Colonic mucosa (tissue), 4 donors: Measurements from ENCODE around the gene DTYMK. TPM values are rescaled to one million over a fixed set of nuclear protein-coding genes. Genes with fewer than 3 reads are reported as not detected.

ENCODE experiments used
- DNase-seq: peaks from one replicate; pipeline ENCODE4 v3.0.0-alpha.2; 2020
- H3K27ac ChIP-seq: fragments of 200-600 bp; one replicate; pipeline ENCODE4 v1.8.0; 2021
- H3K27me3 ChIP-seq: fragments of 200-600 bp; one replicate; pipeline ENCODE4 v1.8.0; 2021
- H3K36me3 ChIP-seq: fragments of 200-600 bp; one replicate; pipeline ENCODE4 v1.8.0; 2021
- H3K4me1 ChIP-seq: fragments of 200-600 bp; one replicate; pipeline ENCODE4 v1.8.0; 2021; ENCODE audit warnings: mild to moderate bottlenecking
- H3K4me3 ChIP-seq: fragments of 200-600 bp; one replicate; pipeline ENCODE4 v1.8.0; 2021
- H3K9ac ChIP-seq, 2 donors: one replicate each; pipeline ENCODE4 v1.7.0; 2013; ENCODE audit warnings: control low read depth in 2 of 2, low read depth in 2 of 2, low read length in 2 of 2
- H3K9me3 ChIP-seq: fragments of 200-600 bp; one replicate; pipeline ENCODE4 v1.8.0; 2021
- intact Hi-C: fragments of 100-400 bp; cut with DNase I; formaldehyde crosslinking; loops from one replicate; pipeline ENCODE4 v1.14.1; 2022
- total RNA-seq, 2 donors: library from RNA; stranded (reverse); fragmentation: NEBNext Ultra II Directional in 1 of 2; extraction: Animal tissue kit (Norgen Biotek cat#: 25700) in 1 of 2; gene quantifications; one replicate each; pipeline ENCODE4 v1.2.1, GENCODE V29; 2021
- TF ChIP-seq, protein P1 (sequence below): fragments of 200-600 bp; IDR thresholded peaks from one replicate; pipeline ENCODE4 v1.8.0; 2022; ENCODE audit warnings: antibody characterized with exemption, mild to moderate bottlenecking
- donor health status: healthy.
- donor health status: DM: no; HTN: no; CAD: no.
- donor health status: DM: no; HTN: no; CAD: no.

The DTYMK gene
- total RNA-seq, 2 donors from 2014 or later = 22.6 to 106 TPM

DNA sequence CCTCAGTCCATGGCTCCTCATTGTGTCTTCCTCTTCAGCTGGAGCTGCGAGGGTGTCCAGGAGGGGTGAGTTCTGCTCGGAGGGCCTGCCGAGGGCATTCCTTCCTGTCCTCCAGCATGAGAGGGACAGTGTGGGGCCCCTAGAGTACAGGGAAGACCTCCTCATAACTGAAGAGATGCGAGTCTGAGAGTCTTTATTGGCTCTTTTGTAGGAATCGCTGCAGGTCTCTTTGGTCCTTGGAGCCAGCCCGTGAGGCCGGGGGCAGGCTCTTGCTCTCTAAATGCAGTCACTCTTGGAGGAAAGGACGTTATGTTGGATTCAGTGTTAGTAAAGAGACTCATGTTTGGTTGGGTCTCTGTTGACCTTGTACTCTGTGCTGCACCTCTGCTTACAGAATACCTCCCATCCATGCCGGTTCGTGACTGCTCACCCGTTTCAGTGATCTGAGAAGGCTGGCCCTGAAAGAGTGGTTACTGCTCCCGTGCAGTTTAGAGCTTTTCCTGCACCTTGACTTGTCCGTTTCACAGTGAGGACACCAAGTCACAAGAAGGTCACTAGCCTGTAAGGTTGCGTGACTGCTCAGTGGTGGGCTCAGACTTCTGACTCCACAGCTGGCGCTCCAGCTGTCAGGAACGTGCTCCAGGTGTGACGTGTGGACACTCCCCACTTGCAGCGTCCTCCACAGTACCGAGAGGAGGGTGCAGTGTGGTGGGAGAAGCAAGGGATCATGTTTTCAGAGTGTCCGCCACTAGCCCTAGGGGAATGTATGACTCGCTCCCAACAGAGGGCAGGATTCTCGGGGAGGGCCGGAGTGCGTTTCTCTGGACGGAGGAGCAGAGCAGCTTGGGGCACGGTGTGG lies 41.3 kb downstream of the DTYMK start:
- no peaks in the 10 kb centered on the region for H3K27me3 ChIP-seq
- TF ChIP-seq, protein P1, sequence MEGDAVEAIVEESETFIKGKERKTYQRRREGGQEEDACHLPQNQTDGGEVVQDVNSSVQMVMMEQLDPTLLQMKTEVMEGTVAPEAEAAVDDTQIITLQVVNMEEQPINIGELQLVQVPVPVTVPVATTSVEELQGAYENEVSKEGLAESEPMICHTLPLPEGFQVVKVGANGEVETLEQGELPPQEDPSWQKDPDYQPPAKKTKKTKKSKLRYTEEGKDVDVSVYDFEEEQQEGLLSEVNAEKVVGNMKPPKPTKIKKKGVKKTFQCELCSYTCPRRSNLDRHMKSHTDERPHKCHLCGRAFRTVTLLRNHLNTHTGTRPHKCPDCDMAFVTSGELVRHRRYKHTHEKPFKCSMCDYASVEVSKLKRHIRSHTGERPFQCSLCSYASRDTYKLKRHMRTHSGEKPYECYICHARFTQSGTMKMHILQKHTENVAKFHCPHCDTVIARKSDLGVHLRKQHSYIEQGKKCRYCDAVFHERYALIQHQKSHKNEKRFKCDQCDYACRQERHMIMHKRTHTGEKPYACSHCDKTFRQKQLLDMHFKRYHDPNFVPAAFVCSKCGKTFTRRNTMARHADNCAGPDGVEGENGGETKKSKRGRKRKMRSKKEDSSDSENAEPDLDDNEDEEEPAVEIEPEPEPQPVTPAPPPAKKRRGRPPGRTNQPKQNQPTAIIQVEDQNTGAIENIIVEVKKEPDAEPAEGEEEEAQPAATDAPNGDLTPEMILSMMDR = no peak
- H3K36me3 ChIP-seq = no peaks in the 10 kb centered on the region
- intact Hi-C loops = no loop called here
- H3K4me3 ChIP-seq = no peak overlapping the region
- H3K4me1 ChIP-seq = no peaks in the 10 kb centered on the region
- no peaks in the 10 kb centered on the region for H3K9me3 ChIP-seq
- H3K27ac ChIP-seq = no peak overlapping the region
- no peak for DNase-seq
- H3K9ac ChIP-seq = no peak overlapping the region

DNA sequence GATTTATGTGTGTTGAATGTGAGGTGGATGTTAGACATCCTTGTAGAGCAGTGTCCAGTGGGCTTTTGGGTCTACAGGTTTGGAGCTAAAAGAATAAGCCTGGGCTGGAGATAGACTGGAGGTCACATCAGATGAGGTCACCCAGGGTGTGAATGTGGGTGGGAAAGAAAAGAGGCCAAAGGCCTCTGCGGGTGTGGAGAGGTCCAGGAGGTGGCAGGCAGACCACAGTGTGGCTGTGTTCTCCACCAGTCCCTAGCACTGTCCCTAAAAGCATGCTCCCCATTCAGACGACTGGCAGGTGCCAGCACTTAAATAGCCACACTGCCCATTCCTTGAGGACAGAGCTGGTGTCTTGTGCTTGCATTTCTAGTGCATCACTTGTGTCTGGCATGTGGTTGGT lies 45.0 kb downstream of the DTYMK start:
- H3K27me3 ChIP-seq = no peaks in the 10 kb centered on the region
- no peak for DNase-seq
- no peak overlapping the region for H3K9ac ChIP-seq
- intact Hi-C loops = no loop called here
- no peaks in the 10 kb centered on the region for H3K36me3 ChIP-seq
- H3K4me3 ChIP-seq = no peak overlapping the region
- H3K9me3 ChIP-seq = no peaks in the 10 kb centered on the region
- H3K4me1 ChIP-seq = peaks cover 11% of the 10 kb centered on the region
- no peak overlapping the region for H3K27ac ChIP-seq
- TF ChIP-seq, protein P1 = no peak

DNA sequence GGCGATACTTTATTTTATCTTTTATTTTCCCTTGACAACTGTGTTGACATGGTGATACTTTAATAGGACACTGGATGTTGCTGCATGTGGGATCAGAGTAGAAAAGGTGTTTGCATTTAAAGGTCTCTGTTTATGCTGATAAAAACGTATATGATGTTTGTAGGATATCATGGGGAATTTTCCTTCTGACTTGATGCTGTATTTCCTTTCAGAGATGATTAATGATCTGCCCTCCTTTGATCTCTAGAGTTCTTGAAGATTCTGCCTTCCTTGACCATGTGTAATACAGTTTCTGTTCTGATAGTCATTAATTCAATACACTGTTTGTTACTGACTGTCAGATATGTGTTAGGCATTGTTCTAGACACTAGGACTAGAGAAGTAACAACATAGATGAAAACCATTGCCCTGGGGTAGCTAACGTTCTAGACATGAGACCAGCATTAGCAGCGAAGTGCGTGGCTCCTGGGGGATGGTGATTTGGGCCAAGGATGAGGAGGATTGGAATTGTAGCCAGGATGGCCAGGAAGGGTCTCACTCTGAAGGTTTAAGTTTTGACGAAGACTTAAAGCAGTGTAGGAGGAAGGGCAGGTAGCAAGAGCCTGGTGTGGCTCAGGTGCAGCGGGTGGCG lies 46.3 kb downstream of the DTYMK start:
- intact Hi-C loops = no loop called here
- H3K27me3 ChIP-seq = no peaks in the 10 kb centered on the region
- H3K4me3 ChIP-seq = no peak overlapping the region
- H3K36me3 ChIP-seq = no peaks in the 10 kb centered on the region
- TF ChIP-seq, protein P1 = no peak
- no peak for DNase-seq
- H3K4me1 ChIP-seq = peaks cover 11% of the 10 kb centered on the region
- H3K27ac ChIP-seq = no peak overlapping the region
- H3K9me3 ChIP-seq = no peaks in the 10 kb centered on the region
- H3K9ac ChIP-seq = no peak overlapping the region

DNA sequence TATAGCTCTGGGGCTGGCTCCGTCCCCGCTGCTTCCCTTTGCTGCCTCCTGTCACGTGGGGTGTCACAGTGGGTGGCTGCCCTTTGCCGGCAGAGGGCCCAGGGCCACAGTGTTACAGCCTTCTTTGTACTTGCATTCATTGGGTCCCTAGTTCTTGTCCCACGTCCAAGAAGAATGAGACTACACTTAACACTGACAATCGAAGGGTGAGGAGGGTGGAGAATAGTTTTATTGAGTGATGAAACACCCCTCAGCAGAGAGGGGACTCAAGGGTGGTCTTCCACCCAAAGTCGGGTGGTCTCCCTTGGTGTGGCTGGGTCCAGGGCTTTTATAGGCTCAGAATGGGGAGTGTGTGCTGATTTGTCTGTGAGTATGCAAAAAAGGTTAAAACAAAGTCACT lies 47.2 kb downstream of the DTYMK start:
- Histone ChIP-seq H3K27me3 (no peaks in the 10 kb centered on the region), H3K4me3 (no peak overlapping the region), H3K9ac (no peak overlapping the region), H3K4me1 (peaks cover 11% of the 10 kb centered on the region), H3K9me3 (no peaks in the 10 kb centered on the region), H3K36me3 (no peaks in the 10 kb centered on the region), H3K27ac (no peak overlapping the region)
- intact Hi-C loops = loop anchor here (2.0 kb wide), 1 partner anchor 61 kb away; no protein-coding TSS in a partner anchor
- TF ChIP-seq, protein P1 = no peak
- no peak for DNase-seq

DNA sequence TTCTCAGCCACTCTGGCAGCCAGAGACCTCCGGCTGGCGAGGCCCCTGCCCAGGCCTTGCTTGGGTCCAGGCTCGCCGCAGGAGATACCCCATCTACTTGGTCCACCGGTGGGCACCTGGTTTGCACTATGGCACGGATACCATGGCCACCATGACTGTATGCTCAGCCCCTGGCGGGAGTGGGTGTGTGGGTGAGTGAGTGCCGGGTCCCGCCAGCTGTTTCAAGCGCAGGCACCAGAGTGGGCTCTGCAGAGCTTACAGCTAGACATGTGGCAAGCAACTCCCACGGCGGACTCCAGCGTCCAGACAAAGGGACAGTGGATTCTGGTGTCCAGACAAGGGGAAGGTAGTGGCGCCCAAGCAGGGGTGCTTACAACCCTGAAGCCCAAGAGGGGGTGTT lies 47.7 kb downstream of the DTYMK start:
- DNase-seq = no peak
- H3K4me3 ChIP-seq = no peak overlapping the region
- H3K4me1 ChIP-seq = peaks cover 11% of the 10 kb centered on the region
- intact Hi-C loops = loop anchor here (2.0 kb wide), 1 partner anchor 60 kb away; no protein-coding TSS in a partner anchor
- H3K9ac ChIP-seq = no peak overlapping the region
- no peak overlapping the region for H3K27ac ChIP-seq
- H3K27me3 ChIP-seq = no peaks in the 10 kb centered on the region
- H3K36me3 ChIP-seq = no peaks in the 10 kb centered on the region
- H3K9me3 ChIP-seq = no peaks in the 10 kb centered on the region
- TF ChIP-seq, protein P1 = no peak
